CD1c-positive myeloid dendritic cell (primary cell): Measurements from ENCODE around the gene AHNAK2.

Source experiments
- DNase-seq: peaks from one replicate; pipeline ENCODE4 v3.0.0-alpha.2; 2016; ENCODE audit errors: extremely low spot score

Gene AHNAK2

DNA sequence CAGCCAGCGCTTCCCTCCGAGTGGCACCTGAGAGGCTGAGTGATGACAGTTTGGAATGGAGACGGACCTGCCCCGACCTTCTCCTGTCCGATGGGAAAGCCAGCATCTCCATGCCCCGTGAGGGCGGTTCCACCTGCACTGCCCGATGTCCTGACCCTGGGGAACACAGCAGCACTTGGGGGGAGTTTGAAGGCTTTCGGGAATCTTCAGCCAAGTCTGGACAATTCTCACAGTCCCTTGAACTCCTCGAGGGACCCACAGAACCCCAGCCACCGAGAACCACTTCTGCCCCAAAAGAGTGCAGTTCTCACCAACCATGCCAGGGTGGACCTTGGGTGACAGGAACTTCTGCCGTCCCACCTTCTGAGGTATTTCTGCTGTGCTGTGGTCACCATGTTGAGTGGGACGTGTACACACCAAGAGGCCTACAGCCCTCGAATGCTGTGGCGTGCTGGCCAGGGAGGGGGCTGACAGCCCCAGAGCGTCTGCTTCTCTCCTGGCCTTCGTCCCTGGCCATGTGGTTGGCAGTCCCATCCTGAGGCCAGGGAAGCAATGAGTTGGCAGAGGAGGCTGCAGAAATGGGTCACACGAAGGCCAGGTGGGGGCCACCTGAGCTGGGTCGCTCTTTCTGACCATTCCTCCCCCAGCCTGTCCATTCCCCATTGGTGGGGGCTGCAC, 8.5 kb upstream of the AHNAK2 start:
- DNase-seq, result no peak

GRCh38 chr14:104985675-104986486, 7.7 kb upstream of the AHNAK2 start, which contains the start of gene CLBA1:
CLBA1 (plus strand) TSS chr14:104985788; CDS start chr14:104986432, 644 bp downstream.
- DNase-seq, result peak; percentile 97

DNA sequence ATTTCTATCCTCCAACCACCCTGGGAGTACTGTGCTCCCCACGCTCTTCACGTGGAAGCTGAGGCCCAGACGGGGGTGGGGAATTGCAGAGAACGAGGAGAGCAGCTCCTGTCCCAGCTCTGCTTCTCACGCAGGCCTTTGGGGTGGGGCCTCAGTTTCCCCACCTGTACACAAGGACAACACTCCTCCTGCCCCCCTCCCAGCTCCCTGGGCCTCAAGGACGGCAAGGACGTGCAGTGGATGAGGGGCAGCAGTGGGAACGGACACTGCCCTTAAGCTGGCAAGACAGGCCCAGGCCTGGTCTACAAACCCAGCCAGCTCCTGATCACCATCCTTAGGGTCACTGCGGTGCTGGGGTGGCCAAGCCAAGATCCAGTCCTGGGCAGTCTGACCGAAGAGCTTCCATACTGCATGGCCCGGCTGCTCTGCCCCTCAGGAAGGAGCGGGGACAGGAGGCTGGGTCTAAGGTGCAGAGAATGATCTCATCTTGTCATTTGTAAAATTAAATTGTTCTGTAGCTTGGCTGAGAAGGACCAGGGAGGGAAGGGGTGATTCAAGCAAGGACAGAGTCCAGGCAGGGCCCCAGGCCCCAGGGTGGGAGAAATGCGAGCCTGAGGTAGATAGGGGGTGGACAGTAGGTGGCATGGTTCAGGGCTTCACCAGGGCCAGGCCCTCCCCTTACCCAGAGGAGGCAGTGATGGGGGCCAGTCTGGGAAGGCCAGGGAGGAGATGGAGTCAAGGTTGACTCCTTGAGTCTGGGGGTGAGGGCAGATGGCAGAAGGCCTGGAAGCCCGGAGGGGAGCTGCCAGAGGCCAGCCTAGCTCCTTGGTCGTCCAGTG, 6.1 kb upstream of the AHNAK2 start:
- DNase-seq, result no peak

- DNase-seq, result no peak
These were observed 5.1 kb upstream of the AHNAK2 start for GRCh38 chr14:104983231-104983721.

- peak; percentile 19 for DNase-seq
These were observed 4.5 kb upstream of the AHNAK2 start for GRCh38 chr14:104982548-104983230.

DNA sequence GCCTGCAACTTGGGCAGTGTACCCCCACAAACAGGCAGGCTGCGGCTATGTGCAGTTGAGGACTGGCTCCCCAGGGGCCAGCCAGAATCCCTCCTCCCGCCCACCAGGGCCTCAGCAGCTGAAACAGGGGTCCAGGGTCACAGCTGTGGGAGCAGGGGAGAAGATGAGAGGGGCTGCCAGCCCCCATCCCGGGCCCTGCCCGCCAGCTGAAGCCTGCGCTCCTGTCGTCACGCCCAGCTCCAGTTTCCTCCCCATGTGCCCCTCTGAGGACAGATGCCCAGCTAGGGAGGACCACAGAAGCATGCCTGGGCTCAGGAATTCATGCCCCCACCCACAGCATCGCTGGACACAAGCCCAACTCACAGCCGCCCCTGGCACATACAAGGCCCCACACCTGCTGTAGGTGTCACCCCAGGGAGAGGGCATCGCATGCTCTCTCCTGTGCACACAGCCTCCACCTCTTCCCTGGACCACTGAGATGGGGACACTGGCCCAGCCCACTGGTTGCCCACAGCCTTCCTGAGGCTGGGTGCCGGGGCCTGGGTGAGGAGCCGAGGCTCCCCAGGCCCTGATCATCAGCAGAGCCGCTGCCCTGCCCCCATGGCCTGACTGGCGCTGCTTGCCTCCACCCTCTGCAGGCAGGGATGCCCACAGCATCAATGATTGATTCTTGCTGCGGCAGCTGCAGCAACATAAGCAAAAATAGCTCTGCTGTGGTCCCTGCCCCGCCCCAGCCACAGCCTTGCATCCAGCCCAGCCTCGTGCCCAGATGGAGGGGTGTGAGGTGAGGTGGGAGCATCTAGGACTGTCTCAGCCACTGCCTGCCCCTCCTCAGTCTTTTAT, 3.7 kb upstream of the AHNAK2 start:
- no peak for DNase-seq

DNA sequence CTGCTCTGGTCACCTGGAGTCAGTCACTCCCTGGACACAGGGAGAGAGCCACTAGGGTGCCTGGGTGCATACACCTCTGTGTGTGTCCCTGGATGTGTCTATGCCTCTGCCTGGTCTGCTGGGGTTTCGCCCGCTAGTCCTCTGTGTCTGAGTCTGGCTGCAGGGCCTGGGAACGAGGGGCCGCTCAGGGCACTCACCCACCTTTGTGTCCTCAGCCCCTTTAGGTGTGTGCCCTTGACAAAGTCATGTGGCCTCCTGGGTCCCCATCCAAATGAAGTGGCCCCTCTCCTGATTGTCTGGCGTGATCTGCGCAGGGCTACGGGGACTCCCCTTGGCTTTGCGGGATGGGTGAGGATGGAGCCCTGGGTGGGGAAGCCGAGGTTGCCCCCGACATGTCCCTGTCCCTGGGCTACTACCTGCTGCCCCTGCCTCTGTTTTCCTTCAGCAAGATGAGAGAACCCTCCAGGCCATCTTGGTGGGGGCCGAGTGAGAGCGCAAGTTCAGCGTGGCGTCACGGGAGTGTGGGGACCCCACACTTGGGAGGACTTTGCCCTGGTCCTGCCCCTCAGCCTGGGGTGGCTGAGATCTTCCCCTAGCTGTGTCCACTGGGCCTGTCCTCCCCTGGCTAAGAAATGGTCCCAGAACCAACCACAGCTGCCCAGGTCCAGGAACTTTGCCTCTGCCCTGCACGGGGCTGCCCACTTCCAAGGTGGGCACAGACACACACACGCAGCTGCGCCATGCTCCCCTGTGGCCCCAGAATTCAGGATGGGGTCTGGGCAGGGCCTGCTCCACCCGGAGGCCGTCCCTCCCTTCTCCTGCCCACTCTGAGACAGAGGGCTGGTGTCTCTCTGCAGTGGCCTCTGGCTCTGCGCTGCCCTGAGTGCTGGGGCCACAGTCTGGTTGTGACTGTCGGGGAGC, 2.7 kb upstream of the AHNAK2 start:
- DNase-seq, result no peak

- DNase-seq, result no peak
These were observed 1.8 kb upstream of the AHNAK2 start for GRCh38 chr14:104979758-104980610.

GRCh38 chr14:104978746-104979691, 845 bp upstream of the AHNAK2 start:
- no peak for DNase-seq

DNA sequence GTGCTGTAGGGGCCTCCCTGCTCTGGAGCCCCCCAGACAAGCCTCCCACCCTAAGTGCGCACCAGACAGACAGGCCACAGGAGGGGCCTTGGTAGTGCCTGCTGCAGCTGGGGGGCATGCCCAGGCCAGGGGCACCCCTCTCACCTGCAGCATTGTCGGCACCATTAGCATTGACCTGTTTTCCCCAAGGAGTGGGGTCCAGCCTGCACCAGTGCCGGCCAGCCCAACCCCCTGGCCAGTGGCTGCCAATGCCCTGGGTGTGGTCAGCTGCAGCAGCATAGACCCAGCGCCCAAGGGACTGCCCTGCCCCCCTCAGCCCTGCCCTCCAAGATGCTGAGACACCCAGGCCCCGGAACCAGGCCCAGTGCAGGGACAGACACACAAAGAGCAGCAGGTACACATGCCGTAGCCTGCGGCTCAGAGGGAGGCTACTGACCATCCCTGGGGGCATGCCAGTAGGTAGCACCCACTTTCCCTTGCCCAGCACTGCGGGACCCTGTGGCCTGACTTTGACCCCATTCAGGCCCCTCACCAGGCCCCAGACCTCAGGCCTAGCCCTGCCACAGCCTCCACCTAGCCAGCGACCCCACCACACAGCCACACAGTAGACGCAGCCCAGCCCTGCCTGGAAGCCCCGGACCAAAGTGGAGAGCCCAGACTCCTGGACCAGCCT, 1.0 kb downstream of the AHNAK2 start:
- no peak for DNase-seq

DNA sequence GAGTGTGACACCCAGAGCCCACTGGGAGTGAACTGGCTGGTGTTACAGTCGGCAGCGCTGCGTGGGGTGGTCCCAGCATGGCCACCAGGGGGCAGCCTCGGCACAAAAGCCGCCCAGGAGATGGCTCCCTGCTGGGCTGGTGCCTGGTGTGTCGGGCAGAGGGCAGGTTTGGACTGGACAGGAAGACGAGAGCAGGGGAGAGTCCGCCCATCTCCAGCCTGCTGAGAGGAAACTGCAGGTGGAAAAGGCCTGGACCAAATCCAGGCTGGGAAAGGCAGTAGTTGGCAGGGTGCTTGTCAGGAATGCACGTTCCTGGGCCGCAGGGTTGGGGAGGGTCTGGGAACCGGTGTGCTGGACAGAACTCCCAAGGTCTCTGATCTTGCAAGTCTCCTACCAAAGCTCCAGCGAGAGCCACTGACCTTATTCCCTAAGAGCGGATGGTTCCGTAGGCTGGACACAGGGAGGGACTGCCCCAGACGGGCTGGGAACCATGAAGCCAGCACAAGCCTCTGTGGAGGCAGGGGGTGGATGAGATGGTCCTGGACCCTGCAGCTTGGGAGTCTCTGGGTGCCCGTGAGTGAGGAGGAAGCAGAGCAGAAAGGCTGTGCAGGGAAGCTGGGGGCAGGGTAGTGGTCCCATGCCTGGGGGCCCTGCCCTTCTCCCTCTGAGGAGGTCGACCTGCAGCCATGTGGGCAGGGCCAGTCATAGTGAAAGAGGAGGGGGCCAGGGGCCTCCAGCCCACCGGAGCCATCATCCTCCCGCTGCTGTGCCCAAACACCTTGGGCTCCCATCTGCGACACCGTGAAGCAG, 1.8 kb downstream of the AHNAK2 start:
- DNase-seq, result peak; percentile 91

DNA sequence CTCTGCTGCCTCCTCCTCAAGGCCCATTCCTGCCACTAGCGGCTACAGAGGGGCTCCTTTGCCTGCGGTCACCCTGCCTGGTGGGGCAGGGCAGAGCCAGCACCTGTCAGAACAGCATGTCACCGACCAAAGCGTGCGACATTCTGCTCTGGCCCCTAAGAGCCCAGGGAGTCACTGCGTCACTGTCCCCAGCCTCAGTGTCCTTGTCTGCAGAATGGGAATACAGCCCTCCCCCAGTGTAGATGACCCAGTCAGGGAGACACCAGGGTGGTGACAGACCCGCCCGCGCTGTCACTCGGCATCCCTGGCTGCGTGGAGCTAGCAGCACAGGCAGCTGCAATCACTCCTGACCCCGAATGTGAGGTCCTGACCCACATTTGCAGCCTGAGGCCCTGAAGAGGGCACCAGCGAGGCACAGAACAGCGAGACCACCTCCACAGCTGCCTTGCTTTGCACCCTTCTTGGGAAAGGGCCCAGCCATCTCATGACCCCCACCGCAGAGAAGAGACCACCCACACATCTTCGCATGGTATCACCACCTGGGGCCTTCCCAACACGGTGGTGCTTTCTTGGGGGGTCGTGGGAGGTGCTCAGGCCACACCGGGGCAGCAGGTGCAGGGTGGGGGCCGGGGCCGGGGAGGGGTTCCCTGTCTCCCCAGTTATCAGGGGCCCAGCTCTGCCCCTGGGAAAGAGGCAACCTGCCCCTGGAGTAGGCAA, 2.5 kb downstream of the AHNAK2 start:
- DNase-seq, result no peak

- no peak for DNase-seq
These were observed 3.3 kb downstream of the AHNAK2 start for GRCh38 chr14:104974665-104975390.

DNA sequence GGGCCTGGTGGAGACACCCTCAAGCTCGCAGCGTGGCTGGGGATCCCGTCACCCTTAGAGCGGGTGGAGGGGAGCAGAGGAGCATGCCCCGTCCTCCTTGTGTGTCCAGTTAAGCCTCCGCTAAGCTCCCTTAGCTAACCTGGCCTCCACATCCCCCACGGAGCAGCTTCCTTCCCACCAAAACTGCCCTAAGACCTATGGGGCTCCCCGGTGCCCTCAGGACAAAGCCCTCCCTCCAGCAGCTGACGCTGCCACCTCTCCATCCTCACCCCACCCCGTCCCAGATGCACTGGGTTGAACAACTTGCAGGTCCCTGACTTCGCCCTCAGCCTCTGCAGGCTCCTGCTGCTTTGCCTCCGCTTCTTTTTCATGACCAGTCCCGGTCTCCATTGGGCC, 4.0 kb downstream of the AHNAK2 start:
- no peak for DNase-seq
